ENCODE data around the gene FYN.

DNA sequence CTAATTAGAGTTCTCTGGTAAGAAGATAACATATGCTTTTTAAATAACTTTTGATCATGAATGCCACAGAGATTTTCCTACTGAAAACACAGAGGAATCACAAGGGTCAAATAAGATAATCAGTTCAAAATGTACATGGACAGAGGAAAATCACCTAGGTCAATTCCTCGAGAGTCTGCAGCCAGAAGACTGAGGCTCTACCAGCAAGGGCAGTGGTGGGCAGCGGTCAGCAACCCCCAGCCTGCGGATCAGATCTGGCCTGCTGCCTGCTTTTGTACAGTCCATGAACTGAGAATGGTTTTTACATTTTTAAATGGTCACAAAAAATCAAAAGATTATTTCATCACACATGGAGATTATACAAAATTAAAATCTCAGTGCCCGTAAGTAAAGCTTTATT, 79.0 kb downstream of the FYN start:
- TF ChIP-seq CTCF (IDR thresholded peaks at IDR 0.05) (no peak), POLR2A (IDR thresholded peaks at IDR 0.05; ENCODE audit: low read length) (no peak), SMC3 (IDR thresholded peaks at IDR 0.05) (no peak), MAX (IDR thresholded peaks at IDR 0.05) (no peak), HDAC2 (IDR thresholded peaks at IDR 0.05) (no peak)
